ENCODE results near the gene KCNJ9. TPM values are rescaled to one million over a fixed set of nuclear protein-coding genes. Genes with fewer than 3 reads are reported as not detected.
"Not testable (repeated sequence)": the region's sequence is repeated elsewhere in the genome, so short reads cannot be mapped to it uniquely, and the experiment has no call there.

KCNJ9 gene
- total RNA-seq, 1 donor from 2014 or later: not detected

DNA sequence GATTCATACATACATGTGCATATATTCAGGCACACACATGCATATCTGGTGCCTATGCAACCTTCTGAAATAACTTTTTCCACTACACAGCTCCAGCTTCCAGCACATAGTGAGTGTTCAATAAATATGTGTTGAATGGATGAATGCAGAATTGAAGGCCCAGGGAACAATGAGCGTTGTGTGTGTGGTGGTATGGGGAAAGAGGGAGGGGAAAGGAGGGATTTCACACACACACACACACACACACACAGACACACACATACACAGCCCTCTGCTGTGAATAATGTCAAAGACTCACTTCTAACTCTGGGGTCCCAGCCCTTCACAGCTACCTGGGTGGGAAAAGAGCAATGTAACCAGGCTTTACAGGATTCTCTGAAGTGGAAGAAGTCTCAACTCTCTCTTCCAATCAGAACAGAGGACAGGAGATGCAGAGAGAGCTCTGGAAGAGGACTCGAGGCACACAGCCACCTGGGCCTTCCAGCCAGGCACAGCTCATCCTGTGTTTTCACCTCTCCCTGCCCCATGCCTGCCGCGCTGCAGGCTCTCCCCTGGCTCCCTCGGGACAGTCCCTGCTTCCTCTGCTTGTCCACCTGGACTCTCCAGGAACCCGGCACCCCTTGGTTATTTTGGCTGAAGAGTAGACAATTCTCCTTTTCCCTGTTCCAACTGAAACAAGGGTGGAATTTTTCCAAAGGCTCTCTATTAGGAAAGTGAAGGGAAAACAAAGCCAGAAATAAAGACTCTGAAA lies 22.5 kb downstream of the KCNJ9 start:
- DNase-seq (ENCODE audit: low spot score): no peak

DNA sequence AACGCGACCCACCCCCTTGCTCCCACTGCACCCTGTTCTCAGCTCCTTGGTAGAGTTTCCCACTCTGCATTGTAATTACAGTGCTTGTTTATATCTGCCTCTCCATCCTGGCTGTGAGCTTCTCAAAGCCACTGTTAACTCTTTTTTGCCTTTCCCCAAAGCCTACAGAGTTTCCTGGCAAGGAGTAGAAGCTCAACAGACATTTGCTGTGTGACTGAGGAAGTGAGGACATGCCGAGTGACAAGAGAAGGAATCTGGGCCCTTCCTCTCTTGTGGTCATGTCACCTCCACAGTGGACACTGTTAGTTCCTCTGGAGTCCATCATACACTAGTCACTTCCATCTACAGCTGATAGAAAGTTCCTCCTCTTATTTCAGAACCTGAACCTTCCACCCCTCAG lies 23.1 kb downstream of the KCNJ9 start:
- no peak for DNase-seq (ENCODE audit: low spot score)

DNA sequence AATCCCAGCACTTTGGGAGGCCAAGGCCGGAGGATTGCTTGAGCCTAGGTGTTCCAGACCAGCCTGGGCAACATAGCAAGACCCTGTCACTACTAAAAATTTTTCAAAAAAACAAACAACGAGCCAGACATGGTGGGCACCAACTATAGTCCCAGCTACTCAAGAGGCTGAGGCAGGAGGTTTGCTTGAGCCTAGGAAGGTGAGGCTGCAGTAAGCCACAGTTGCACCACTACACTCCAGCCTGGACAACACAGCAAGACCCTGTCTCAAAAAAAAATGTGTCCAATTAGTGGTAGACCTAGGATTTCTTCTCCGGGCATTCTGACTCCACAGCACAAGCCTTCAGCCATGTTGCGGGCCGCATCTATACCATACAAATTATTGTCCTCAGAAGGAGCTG lies 23.8 kb downstream of the KCNJ9 start:
- DNase-seq (ENCODE audit: low spot score): no peak

DNA sequence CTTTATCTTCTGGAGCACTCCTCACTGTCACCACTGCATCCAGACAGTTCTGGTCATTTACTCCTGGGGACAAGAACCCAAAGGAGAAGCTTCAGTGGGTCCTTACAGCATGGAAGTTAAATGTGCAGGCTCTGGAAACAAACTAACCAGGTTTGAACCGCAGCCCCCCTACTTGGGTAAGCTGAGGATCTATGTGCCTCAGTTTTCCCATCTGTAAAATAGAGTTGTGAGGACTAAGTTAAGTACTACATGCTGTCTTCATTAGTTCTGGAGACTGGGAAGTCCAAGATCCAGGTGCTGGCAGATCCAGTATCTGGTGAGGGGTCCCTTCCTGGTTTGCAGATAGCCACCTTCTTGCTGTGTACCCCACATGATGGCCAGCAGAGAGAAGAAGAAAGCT lies 26.2 kb downstream of the KCNJ9 start:
- DNase-seq (ENCODE audit: low spot score): no peak

DNA sequence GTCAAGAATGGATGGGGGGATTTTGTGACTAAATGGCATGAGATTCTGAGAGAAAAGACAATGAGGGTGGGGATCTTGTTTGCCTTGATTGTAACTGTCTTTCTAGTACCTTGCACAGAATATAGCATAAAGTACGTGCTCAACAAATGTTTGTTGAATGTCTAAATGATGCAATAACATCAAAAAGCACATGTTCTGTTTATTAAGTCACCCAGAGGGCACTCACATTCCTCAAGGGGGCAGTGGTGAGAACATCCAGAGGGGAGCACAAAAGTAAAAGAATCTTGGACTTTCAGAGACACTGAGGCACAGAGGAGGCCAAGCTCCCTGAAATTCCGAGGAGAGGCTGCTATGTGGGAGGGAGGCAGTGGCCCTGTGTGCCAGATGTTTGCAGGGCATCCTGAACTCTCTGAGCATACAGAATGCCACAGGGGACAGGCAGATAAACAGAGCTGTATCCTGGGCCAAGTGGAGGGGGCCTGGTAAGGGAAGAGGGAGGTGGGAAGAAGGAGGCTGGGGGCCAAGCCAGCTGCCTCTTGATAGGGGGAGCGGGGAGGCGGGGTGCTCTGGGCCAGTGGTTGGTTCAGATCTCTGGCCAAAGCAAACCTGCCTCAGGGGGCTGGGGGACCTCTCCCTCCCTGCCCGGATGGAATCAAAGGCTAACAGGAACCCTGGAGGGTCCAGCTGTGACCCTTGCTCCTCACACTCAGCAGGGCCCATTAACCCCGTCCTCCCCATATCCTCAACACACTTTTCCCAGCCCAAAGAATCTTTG lies 27.7 kb downstream of the KCNJ9 start:
- no peak for DNase-seq (ENCODE audit: low spot score)

DNA sequence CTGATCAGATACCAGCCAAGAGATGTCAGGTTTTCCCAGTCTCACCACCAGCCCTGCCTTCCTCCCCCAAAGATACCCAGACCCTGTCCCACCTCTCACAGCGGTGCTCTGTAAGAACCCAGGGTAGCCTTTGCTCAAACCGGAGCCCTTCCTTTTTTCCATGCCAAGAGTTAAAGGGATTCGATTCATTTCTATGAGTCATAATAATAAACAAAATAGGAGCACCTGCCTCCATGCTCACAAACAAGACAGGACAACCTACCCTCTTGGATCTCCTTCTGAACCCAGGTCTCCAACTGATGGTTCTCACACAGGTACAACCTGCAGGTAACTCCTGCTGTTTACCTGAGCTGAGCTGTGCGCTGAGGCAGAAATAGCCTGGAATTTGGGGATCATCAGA lies 28.3 kb downstream of the KCNJ9 start:
- no peak for DNase-seq (ENCODE audit: low spot score)

DNA sequence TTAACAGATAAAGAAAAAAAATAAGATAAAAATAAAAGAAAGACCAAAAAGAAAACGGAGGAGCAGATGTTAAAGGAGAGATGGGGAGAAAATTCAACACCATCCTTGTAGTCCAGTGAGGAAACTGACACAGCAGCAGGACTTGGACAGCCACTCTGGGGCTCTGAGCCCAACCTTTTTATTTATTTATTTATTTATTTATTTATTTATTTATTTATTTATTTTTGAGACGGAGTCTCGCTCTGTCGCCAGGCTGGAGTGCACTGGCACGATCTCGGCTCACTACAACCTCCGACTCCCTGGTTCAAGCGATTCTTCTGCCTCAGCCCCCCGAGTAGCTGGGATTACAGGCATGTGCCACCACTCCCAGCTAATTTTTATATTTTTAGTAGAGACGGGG lies 30.1 kb downstream of the KCNJ9 start:
- not testable (repeated sequence) for DNase-seq (ENCODE audit: low spot score)

DNA sequence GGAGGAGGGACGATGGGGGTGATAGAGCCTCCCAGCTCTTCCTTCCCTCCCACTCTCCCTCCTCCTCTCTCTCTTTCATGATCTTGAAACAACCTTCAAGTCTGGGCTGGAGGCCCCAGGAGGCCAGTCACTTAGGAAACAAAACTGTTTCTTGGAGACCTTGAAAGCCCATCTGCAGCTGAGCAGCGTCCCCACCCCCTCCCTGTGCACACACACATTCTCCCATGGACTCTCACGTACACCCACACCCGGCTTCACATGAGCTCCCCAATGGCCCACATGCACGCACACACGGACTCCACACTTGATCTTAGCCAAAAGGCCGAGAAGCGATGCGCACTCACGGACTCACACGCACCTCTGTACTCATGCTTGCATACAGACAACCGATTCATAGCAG lies 31.0 kb downstream of the KCNJ9 start:
- DNase-seq (ENCODE audit: low spot score): no peak

DNA sequence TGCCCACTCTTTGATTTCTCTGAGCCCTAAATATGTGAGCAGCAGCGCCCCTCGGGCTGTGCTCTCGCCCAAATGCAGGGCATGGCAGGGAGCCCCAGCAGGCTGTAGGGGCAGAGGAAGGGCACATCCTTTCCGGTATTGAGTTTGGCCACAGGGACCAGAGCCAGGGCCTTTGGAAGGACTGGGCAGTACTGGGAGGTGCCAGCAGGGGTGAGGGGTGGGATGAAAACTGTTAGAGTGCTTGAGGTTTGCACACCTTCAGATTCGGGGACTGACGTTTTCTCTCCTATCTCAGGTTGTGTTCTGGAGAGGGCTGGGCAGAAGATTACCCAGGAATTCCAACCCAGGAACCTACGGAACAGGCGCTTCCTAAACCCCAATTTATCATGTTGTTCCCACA lies 32.1 kb downstream of the KCNJ9 start:
- DNase-seq (ENCODE audit: low spot score): no peak

DNA sequence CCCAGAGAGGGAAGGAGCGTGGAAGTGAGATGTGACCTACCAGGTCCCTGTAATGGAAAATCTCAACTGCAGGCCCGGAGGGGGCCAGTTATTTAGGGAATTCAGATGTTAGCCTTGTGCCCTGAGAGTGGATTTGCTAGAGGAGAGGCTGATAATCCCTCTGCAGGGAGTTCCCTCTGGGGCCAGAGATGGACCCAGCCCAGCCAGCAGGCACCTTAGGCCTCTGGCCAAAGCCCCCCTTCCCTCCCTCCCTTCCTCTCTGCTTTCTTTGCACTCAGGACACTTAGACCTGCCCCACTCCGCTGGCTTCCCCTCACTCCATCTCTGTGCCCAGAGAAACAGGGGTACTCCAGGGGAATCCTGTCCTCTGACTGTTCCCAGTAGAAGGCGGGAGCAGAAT lies 32.7 kb downstream of the KCNJ9 start:
- no peak for DNase-seq (ENCODE audit: low spot score)

DNA sequence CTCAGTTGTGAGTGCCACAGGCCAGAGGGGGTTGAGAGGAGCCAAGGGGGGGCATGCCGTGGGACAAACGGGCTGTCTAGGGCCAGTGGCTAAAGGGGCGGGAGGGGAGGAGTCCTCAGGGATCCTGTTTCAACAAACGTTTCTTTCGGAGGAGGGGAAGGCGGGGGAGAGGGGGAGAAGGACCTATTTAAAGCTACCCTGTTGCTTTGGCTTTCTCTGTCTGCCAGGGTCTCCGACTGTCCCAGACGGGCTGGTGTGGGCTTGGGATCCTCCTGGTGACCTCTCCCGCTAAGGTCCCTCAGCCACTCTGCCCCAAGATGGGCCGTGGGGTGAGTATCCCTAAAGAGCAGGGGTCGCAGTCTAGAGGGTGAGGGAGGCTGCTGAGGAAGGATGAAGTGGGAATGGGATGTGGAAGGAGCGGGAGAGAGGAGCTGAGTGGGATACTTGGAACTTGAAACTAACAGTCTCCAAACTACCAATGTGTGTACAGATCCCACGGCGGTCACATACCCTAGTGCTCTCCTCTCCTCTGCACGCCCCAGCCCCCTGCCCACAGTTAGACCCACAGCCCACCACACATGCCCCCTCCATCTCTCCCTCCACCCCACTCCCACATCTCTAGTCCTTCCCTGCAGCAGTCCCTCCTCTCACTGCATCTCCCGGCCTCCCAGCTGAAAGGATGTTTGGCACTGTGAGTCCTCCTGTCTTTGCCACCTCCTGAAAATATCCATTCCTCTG lies 34.4 kb downstream of the KCNJ9 start, which contains the start of gene ATP1A2:
ATP1A2 (plus strand) TSS at position 215 of the 738 bp plus-strand sequence; CDS start at position 318, 103 bp downstream.
- no peak for DNase-seq (ENCODE audit: low spot score)

DNA sequence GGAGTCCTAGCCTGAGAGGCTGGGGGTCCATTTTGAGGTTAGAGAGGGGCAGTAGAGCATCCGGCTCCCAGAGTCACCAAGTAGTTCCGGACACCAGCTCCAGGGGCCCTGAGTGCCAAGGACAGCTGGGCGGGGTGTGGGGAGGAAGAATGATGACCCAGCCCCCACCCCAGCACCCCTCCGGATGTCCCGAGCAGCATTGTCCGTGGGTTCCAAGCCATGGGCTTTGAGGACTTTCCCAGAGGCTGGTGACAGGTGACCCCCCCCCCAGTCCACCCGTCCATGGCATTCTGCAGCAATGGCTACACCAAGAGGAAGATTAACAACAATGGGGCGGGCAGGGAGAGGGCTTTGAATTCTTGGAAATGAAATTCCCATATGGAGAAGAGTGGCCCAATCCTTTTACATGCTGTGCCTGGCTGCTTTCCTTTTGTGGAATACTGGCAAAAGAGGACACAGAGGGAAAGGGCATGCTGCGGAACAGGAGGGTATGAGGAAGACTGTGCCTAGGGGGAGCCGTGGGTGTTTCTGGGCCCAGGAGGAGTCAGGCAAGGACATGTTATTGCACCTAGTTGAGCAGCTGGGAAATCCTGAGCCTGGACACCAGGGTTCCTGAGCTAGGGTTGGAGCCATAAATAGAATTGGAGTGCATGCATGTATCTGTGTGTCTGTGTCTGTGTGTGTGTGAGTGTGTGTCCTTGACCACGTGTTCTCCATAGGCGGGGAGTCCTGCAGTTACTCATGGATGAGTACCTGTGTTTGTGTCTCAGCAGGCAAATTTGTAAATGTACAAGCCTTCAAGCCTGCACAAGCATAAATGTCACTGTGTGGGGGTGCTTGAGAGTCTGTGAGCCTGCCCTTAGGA lies 35.2 kb downstream of the KCNJ9 start:
- DNase-seq (ENCODE audit: low spot score): no peak

DNA sequence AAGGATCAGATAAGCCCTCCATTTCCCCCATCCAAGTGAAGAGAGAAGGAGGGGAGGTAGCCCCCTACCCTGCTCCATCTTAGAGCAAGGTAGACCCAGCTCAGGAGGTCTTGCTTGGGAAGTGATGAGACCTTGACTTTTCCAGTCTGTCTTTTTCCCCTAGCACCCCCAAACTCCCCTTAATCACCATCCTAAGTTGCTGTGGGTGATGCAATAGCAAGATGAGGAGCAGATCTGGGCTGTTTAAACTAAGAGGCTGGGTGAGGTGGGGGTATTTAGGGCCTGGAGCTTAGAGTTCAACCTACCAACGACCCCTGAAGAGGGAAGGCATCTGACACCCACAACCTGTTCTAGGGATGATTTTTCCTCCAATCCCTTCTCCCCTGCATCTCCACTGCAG lies 36.0 kb downstream of the KCNJ9 start:
- DNase-seq (ENCODE audit: low spot score): no peak

DNA sequence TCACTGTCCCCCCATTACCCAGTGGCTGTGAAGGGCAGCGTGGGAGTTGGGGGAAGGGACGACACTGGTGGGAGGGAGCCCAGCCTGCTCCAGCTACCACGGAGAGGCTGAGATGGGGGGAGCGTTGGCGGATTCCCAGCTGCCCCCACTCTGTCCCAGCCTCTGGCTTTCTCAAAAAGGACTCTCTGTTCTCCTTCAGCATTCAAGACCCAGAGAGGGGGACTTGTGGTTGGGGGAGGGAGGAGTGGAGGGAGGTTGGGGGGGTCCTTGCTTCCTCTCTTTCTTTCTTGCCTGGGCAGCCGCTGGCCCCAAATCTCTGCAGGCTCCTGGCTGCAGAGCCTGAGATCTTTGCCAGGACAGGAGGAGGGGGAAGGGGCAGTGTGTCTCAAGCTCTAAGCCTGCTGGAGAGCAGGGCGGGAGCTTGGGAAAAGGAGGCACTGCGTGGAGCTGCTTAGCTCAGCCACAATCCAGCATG lies 36.4 kb downstream of the KCNJ9 start:
- peak; percentile 69 for DNase-seq (ENCODE audit: low spot score)

DNA sequence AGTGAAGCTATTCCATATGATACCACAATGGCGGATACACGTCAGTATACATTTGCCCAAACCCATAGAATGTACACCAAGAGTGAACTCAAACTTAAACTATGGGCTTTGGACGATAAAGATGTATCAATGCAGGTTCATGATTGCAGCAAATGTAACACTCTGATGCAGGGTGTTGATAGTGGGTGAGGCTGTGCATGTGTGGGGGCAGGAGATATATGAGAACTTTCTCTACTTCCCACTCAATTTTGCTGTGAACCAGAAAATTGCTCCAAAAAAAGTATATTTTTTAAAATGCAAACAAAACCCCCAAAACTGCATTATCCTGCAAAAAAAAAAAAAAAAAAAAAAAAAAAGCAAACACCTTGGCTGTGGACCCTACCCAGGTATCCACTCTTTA lies 37.6 kb downstream of the KCNJ9 start:
- DNase-seq (ENCODE audit: low spot score): no peak

DNA sequence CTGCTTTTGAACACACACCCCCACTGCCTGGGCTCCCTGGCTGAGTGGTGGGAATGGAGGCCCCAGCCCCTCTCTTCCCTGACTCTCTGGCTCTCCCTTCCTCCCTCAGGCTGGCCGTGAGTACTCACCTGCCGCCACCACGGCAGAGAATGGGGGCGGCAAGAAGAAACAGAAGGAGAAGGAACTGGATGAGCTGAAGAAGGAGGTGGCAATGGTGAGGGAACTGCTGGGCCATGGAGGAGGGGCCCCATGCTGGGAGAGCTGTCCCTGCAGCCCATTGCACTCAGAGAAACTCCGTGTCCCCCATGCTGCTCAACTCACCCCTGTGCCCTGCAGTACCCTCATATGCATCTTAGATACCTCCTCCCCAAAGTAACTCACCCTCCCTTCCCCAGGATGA lies 39.5 kb downstream of the KCNJ9 start:
- no peak for DNase-seq (ENCODE audit: low spot score)

DNA sequence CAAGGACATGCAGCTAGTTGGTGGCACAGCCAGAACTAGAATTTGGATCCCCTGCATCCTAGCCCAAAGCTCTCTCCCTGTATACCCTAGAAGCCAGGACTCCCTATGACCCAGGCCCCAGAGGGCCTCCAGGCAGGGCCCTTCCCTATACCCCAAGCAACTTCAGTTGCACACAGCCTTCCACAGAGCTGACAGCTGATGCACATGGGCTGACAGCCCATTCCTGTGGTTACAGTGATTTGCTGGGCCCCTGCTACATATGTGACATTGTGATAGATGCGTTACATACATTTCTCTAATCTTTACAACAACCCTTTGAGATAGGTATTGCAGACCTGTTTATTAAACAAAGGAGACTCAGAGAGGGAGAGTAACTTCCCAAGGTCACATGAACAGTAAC lies 40.0 kb downstream of the KCNJ9 start:
- DNase-seq (ENCODE audit: low spot score): no peak

DNA sequence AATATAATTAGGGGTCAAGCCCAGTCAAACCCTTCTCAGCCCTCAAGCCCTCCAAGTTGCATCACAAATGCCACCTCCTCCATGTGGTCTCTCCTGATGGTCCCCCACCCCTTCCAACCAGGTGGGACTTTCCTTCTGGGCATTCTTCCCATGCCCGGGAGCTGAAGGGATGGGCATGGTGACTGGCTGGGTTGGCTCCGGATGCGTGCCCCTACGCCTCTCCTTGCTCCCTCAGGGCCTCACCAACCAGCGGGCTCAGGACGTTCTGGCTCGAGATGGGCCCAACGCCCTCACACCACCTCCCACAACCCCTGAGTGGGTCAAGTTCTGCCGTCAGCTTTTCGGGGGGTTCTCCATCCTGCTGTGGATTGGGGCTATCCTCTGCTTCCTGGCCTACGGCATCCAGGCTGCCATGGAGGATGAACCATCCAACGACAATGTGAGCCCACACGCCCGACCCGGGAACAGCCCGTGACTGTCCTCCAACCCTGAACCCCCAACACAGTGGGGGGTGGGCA lies 41.7 kb downstream of the KCNJ9 start:
- DNase-seq (ENCODE audit: low spot score): no peak

DNA sequence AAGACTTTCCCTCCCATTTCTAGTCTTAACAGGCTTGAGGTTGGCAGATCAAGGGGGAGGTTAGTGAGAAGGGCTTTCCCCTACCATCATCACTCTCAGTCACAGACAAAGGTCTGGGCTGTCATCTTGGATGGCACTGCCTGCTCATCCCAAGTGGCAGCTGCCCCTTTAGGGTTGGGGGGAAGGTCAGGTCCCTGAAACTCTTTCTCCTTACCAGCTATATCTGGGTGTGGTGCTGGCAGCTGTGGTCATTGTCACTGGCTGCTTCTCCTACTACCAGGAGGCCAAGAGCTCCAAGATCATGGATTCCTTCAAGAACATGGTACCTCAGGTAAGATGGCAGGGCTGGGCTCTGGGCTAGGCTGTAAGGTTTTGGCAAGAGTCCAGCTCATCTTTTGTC lies 42.4 kb downstream of the KCNJ9 start:
- no peak for DNase-seq (ENCODE audit: low spot score)

DNA sequence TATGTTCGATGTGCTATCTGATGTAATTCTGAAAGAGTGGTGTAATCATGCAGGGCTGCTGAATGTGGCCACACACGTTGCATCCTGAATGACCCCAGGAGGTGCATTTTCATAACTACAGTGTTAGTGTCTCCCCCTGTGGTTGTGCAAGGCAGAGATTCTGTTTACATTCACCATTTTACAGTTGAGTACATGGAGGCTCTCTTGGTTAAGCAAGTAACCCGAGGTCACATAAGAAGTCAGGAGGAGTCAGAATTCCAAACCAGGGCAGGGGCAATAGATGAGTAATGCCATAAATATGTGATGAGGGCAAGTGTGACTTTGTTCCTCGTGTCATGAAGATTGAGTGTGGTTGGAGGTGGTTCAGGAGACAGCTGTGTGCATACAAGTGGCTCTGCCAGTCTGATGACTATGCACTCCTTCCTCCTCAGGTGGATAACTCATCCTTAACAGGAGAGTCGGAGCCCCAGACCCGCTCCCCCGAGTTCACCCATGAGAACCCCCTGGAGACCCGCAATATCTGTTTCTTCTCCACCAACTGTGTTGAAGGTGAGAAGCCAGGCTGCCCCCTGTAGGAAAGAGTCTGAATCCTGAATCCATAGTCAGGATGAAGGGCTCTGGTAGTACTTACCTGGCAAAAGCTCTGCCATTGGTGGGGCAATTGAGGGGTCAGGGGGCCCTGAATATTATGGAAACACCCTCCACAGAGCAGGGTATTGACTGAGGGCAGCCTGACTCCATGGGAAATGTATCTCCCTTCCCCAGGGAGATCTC lies 43.6 kb downstream of the KCNJ9 start:
- no peak for DNase-seq (ENCODE audit: low spot score)

Data from ureter (tissue), 1 donor.